Right cardiac atrium (tissue), 5 donors: ENCODE measurements around the gene ZNF134. TPM values are rescaled to one million over a fixed set of nuclear protein-coding genes. Genes with fewer than 3 reads are reported as not detected.

ENCODE experiments used
- ATAC-seq, 2 donors: fragments of 200-7000 bp; cut with Tn5 transposase; one replicate each; pipeline versions ENCODE4 v1.8.0 to v1.9.1; 2020; ENCODE audit warnings: moderate library complexity in 2 of 2, mild to moderate bottlenecking in 1 of 2
- DNase-seq, 3 donors: peaks; one replicate each; pipeline ENCODE4 v3.0.0-alpha.2; 2020
- H3K27ac ChIP-seq: one replicate; pipeline ENCODE4 v1.5.1; 2013; ENCODE audit warnings: mild to moderate bottlenecking, low read length, control low read depth, moderate library complexity
- H3K27me3 ChIP-seq: one replicate; pipeline ENCODE4 v1.6.1; 2013; ENCODE audit not compliant: control insufficient read depth, insufficient read depth
- H3K4me1 ChIP-seq: one replicate; pipeline ENCODE4 v1.6.1; 2013; ENCODE audit warnings: low read length; ENCODE audit not compliant: control insufficient read depth, insufficient read depth
- H3K4me3 ChIP-seq: one replicate; pipeline ENCODE4 v1.5.1; 2013; ENCODE audit warnings: low read length, control low read depth
- H3K9me3 ChIP-seq: one replicate; pipeline ENCODE4 v1.6.1; 2013; ENCODE audit warnings: low read length; ENCODE audit not compliant: control insufficient read depth
- WGBS: extraction: QIAGEN DNeasy Blood & Tissue Kit; methylation state at CpG from one replicate; pipeline ENCODE4 v1.1.7; 2013; 5-methylcytosine and 5-hydroxymethylcytosine counted together
- intact Hi-C, 4 donors: fragments of 100-400 bp; cut with DNase I; formaldehyde crosslinking; loops; one replicate each; pipeline versions ENCODE4 v1.11.0 to v1.14.0; 2022 to 2023
- polyA plus RNA-seq: library from polyadenylated mRNA; stranded (reverse); fragments of 200-250 nt; gene quantifications from one replicate; pipeline ENCODE4 v1.2.3, GENCODE V29; 2013
- total RNA-seq, 4 donors: library from RNA; stranded (reverse); fragmentation: NEBNext Ultra II Directional; extraction: Animal tissue kit (Norgen Biotek cat#: 25700); gene quantifications; one replicate each; pipeline ENCODE4 v1.2.1, GENCODE V29; 2021
- donor health status: healthy with polysubstance abuse.
- donor health status: DM: no; HTN: yes; CAD: no.
- donor health status: DM: no; HTN: no; CAD: no.
- donor health status: DM: no; HTN: yes; CAD: no; lungs with severe emphysema.
- donor health status: DM: yes; HTN: yes; CAD: no.

ZNF134 gene
- total and polyA plus RNA-seq, 5 donors: 5.5 to 20.1 (median 17.1) TPM

- intact Hi-C loops: no loop called here
- Histone ChIP-seq H3K9me3 (peaks cover 16% of the 10 kb centered on the region), H3K27me3 (no peaks in the 10 kb centered on the region), H3K27ac (no peak overlapping the region), H3K4me1 (no peaks in the 10 kb centered on the region), H3K4me3 (no peak overlapping the region)
- no peak for ATAC-seq
- DNase-seq: no peak
- 80% methylated on average over 4 of the region's 4 CpGs for WGBS
These were observed 28.5 kb downstream of the ZNF134 start for GRCh38 chr19:57642396-57643046.

- Histone ChIP-seq H3K4me3 (no peak overlapping the region), H3K4me1 (no peaks in the 10 kb centered on the region), H3K27ac (no peak overlapping the region), H3K9me3 (peaks cover 16% of the 10 kb centered on the region), H3K27me3 (no peaks in the 10 kb centered on the region)
- intact Hi-C loops: no loop called here
- no peak for ATAC-seq
- no peak for DNase-seq
These were observed 29.7 kb downstream of the ZNF134 start for GRCh38 chr19:57643734-57644133.

- H3K27me3 ChIP-seq: no peaks in the 10 kb centered on the region
- H3K27ac ChIP-seq: no peak overlapping the region
- ATAC-seq (no peak), DNase-seq (no peak)
- WGBS: 60% methylated on average over 6 of the region's 6 CpGs
- no peaks in the 10 kb centered on the region for H3K9me3 ChIP-seq
- H3K4me1 ChIP-seq: no peaks in the 10 kb centered on the region
- no peak overlapping the region for H3K4me3 ChIP-seq
- intact Hi-C loops: no loop called here
These were observed 34.4 kb downstream of the ZNF134 start for GRCh38 chr19:57648331-57649003.

- Histone ChIP-seq H3K27ac (no peak overlapping the region), H3K4me3 (no peak overlapping the region), H3K4me1 (no peaks in the 10 kb centered on the region), H3K27me3 (no peaks in the 10 kb centered on the region), H3K9me3 (no peaks in the 10 kb centered on the region)
- WGBS: 41% methylated on average over 6 of the region's 6 CpGs
- intact Hi-C loops: no loop called here
- ATAC-seq: peak in 1 of 2 donors; percentile 5
- DNase-seq: no peak
These were observed 37.6 kb downstream of the ZNF134 start for GRCh38 chr19:57651654-57651996.

- no peak overlapping the region for H3K4me3 ChIP-seq
- no peaks in the 10 kb centered on the region for H3K9me3 ChIP-seq
- 81% methylated on average over 2 of the region's 2 CpGs for WGBS
- DNase-seq: no peak
- no peak overlapping the region for H3K27ac ChIP-seq
- no peak for ATAC-seq
- H3K4me1 ChIP-seq: no peaks in the 10 kb centered on the region
- intact Hi-C loops: no loop called here
- no peaks in the 10 kb centered on the region for H3K27me3 ChIP-seq
These were observed 39.6 kb downstream of the ZNF134 start for GRCh38 chr19:57653689-57654088.

- intact Hi-C loops: no loop called here
- 92% methylated on average over 1 of the region's 1 CpG for WGBS
- no peak overlapping the region for H3K27ac ChIP-seq
- H3K27me3 ChIP-seq: no peaks in the 10 kb centered on the region
- H3K9me3 ChIP-seq: no peaks in the 10 kb centered on the region
- H3K4me3 ChIP-seq: no peak overlapping the region
- DNase-seq (no peak), ATAC-seq (no peak)
- no peaks in the 10 kb centered on the region for H3K4me1 ChIP-seq
These were observed 41.4 kb downstream of the ZNF134 start for GRCh38 chr19:57655443-57655842.

GRCh38 chr19:57656346-57656745 lies 42.3 kb downstream of the ZNF134 start:
- ATAC-seq (no peak), DNase-seq (no peak)
- no peaks in the 10 kb centered on the region for H3K27me3 ChIP-seq
- no peak overlapping the region for H3K4me3 ChIP-seq
- H3K27ac ChIP-seq: no peak overlapping the region
- intact Hi-C loops: no loop called here
- no peaks in the 10 kb centered on the region for H3K4me1 ChIP-seq
- H3K9me3 ChIP-seq: no peaks in the 10 kb centered on the region
- 84% methylated on average over 1 of the region's 1 CpG for WGBS

- intact Hi-C loops: no loop called here
These were observed 50.5 kb downstream of the ZNF134 start for GRCh38 chr19:57664269-57665127.

GRCh38 chr19:57665261-57665806 lies 51.3 kb downstream of the ZNF134 start:
- ATAC-seq: no peak
- no peak for DNase-seq
- Histone ChIP-seq H3K27me3 (no peaks in the 10 kb centered on the region), H3K4me1 (no peaks in the 10 kb centered on the region), H3K27ac (no peak overlapping the region), H3K4me3 (no peak overlapping the region), H3K9me3 (no peaks in the 10 kb centered on the region)
- intact Hi-C loops: no loop called here
- WGBS: 84% methylated on average over 9 of the region's 9 CpGs

More at GRCh38 chr19:57664269-57665127, 50.5 kb downstream of the ZNF134 start:
- peak; percentile 96 to 99 for ATAC-seq
- Histone ChIP-seq H3K4me3 (peak overlapping the region; percentile 55), H3K27ac (peak overlapping the region; percentile 61), H3K4me1 (no peaks in the 10 kb centered on the region), H3K9me3 (no peaks in the 10 kb centered on the region), H3K27me3 (no peaks in the 10 kb centered on the region)
- DNase-seq: peak; percentile 69 to 89 (median 83)
- 2% methylated on average over 64 of the region's 64 CpGs for WGBS

- intact Hi-C loops: no loop called here
- Histone ChIP-seq H3K27ac (no peak overlapping the region), H3K27me3 (no peaks in the 10 kb centered on the region), H3K4me1 (no peaks in the 10 kb centered on the region), H3K4me3 (no peak overlapping the region), H3K9me3 (no peaks in the 10 kb centered on the region)
- 78% methylated on average over 1 of the region's 1 CpG for WGBS
- DNase-seq (no peak), ATAC-seq (no peak)
These were observed 53.2 kb downstream of the ZNF134 start for GRCh38 chr19:57667228-57667627.

GRCh38 chr19:57668635-57669034 lies 54.6 kb downstream of the ZNF134 start, which contains the start of gene ZSCAN4:
TSS of gene ZSCAN4 (plus strand) at chr19:57668935. CDS start at chr19:57676146, 7,211 bp downstream.
- Histone ChIP-seq H3K4me3 (no peak within 1 kb of the TSS), H3K27ac (no peak within 1 kb of the TSS), H3K27me3 (no peaks in the 10 kb centered on the region), H3K4me1 (no peaks in the 10 kb centered on the region), H3K9me3 (no peaks in the 10 kb centered on the region)
- intact Hi-C loops: no loop called here
- DNase-seq: no peak
- WGBS: 90% methylated on average over 2 of the region's 2 CpGs
- no peak for ATAC-seq
